HepG2 (cell line): ENCODE measurements around the gene SIRT7. TPM values are rescaled to one million over a fixed set of nuclear protein-coding genes. Genes with fewer than 3 reads are reported as not detected.

Source experiments
- BCL6 ChIP-seq: IDR thresholded peaks from 2 replicates; pipeline ENCODE4 v1.6.1; 2016; ENCODE audit warnings: missing genetic modification reagents, missing compliant biosample characterization
- BRCA1 ChIP-seq: sonication (generic); formaldehyde crosslinking; IDR thresholded peaks from 2 replicates; pipeline ENCODE4 v1.4.0; 2020; ENCODE audit warnings: missing genetic modification reagents
- CHD2 ChIP-seq: IDR thresholded peaks from 2 replicates; pipeline ENCODE4 v1.6.1; 2011; ENCODE audit warnings: low read depth, low read length, improper control_type of control experiment
- ERF ChIP-seq: IDR thresholded peaks from 2 replicates; pipeline ENCODE4 v1.6.1; 2018; ENCODE audit warnings: missing biosample characterization, missing genetic modification reagents
- FOSL2 ChIP-seq: sonication (generic); formaldehyde crosslinking; IDR thresholded peaks from 2 replicates; pipeline ENCODE4 v1.4.0; 2020; ENCODE audit warnings: missing genetic modification reagents
- HOXA9 ChIP-seq: sonication (generic); formaldehyde crosslinking; IDR thresholded peaks from 2 replicates; pipeline ENCODE4 v1.8.1; 2022; ENCODE audit warnings: missing genetic modification reagents, mild to moderate bottlenecking, moderate library complexity, borderline replicate concordance
- MXD4 ChIP-seq: IDR thresholded peaks from 2 replicates; pipeline ENCODE4 v1.6.1; 2016; ENCODE audit warnings: mild to moderate bottlenecking, missing biosample characterization, missing genetic modification reagents
- NFE2L2 ChIP-seq: fragments of 150-350 bp; IDR thresholded peaks from 2 replicates; pipeline ENCODE4 v1.6.1; 2014; ENCODE audit warnings: low read length
- NFKB2 ChIP-seq: sonication (generic); formaldehyde crosslinking; IDR thresholded peaks from 2 replicates; pipeline ENCODE4 v1.4.0; 2020; ENCODE audit warnings: missing genetic modification reagents, borderline replicate concordance
- RFX5 ChIP-seq: IDR thresholded peaks from 2 replicates; pipeline ENCODE4 v1.6.1; 2011; ENCODE audit warnings: low read depth, low read length, improper control_type of control experiment
- SOX5 ChIP-seq: IDR thresholded peaks from 2 replicates; pipeline ENCODE4 v1.6.1; 2016; ENCODE audit warnings: borderline replicate concordance
- SRF ChIP-seq: IDR thresholded peaks from 2 replicates; pipeline ENCODE4 v1.6.1; 2011; ENCODE audit warnings: mild to moderate bottlenecking, low read depth, low read length, moderate library complexity
- TOE1 ChIP-seq: sonication (generic); formaldehyde crosslinking; IDR thresholded peaks from 2 replicates; pipeline ENCODE4 v1.4.0; 2020; ENCODE audit warnings: mild to moderate bottlenecking, missing genetic modification reagents
- TP53 ChIP-seq: sonication (generic); formaldehyde crosslinking; conservative IDR thresholded peaks from 2 replicates; pipeline ENCODE4 v1.4.0; 2020; ENCODE audit warnings: missing genetic modification reagents
- ZFP41 ChIP-seq: sonication (generic); formaldehyde crosslinking; IDR thresholded peaks from 2 replicates; pipeline ENCODE4 v1.4.0; 2020; ENCODE audit warnings: mild to moderate bottlenecking, missing genetic modification reagents, borderline replicate concordance
- ZNF331 ChIP-seq: sonication (generic); formaldehyde crosslinking; IDR thresholded peaks from 2 replicates; pipeline ENCODE4 v1.4.0; 2020; ENCODE audit warnings: missing genetic modification reagents
- ZNF660 ChIP-seq: sonication (generic); formaldehyde crosslinking; IDR thresholded peaks from 2 replicates; pipeline ENCODE4 v1.5.1; 2020; ENCODE audit warnings: mild to moderate bottlenecking, low read depth, missing genetic modification reagents, borderline replicate concordance
- ZNF674 ChIP-seq: sonication (generic); formaldehyde crosslinking; IDR thresholded peaks from 2 replicates; pipeline ENCODE4 v1.5.0; 2020; ENCODE audit warnings: low read depth, mild to moderate bottlenecking, missing genetic modification reagents
- ZNF713 ChIP-seq: sonication (generic); formaldehyde crosslinking; IDR thresholded peaks from 2 replicates; pipeline ENCODE4 v1.4.0; 2020; ENCODE audit warnings: mild to moderate bottlenecking, missing genetic modification reagents
- polyA plus RNA-seq, 8 experiments: library from polyadenylated mRNA; depleted of rRNA in 3 of 8; stranded (reverse) in 7 of 8; unstranded in 1 of 8; fragments of >200 nt; fragmentation: Illumina TruSeq in 4 of 8; extraction: Trizol in 4 of 8; gene quantifications; 2 replicates each; pipeline versions ENCODE4 v1.2.1 to v1.2.3, GENCODE V29; 2011 to 2016; ENCODE audit warnings: low read depth in 4 of 8, missing spikeins in 1 of 8, mixed read lengths in 1 of 8; ENCODE audit not compliant: insufficient read depth in 1 of 8
- total RNA-seq, 5 experiments: library from RNA; depleted of rRNA; stranded (reverse); fragments of >200 nt; fragmentation: Illumina TruSeq; extraction: Trizol; gene quantifications; 2 replicates each; pipeline ENCODE4 v1.2.3, GENCODE V29; 2016; ENCODE audit warnings: low read depth in 1 of 5
- TF ChIP-seq, protein P1 (sequence below): sonication (generic); formaldehyde crosslinking; IDR thresholded peaks from 2 replicates; pipeline ENCODE4 v1.4.0; 2020; ENCODE audit warnings: mild to moderate bottlenecking, low read depth, missing genetic modification reagents
- TF ChIP-seq, protein P2 (sequence below): sonication (generic); formaldehyde crosslinking; IDR thresholded peaks from 2 replicates; pipeline ENCODE4 v1.5.0; 2020; ENCODE audit warnings: mild to moderate bottlenecking, missing genetic modification reagents
- TF ChIP-seq, protein P3 (sequence below): sonication (generic); formaldehyde crosslinking; IDR thresholded peaks from 2 replicates; pipeline ENCODE4 v1.5.0; 2020; ENCODE audit warnings: mild to moderate bottlenecking, missing genetic modification reagents, borderline replicate concordance

SIRT7 gene
- total and polyA plus RNA-seq, 2 of the 13 experiments (the other 11 are each of a cell fraction or from before 2014, with no cell fraction given), result 8.3 to 24.8 TPM

DNA sequence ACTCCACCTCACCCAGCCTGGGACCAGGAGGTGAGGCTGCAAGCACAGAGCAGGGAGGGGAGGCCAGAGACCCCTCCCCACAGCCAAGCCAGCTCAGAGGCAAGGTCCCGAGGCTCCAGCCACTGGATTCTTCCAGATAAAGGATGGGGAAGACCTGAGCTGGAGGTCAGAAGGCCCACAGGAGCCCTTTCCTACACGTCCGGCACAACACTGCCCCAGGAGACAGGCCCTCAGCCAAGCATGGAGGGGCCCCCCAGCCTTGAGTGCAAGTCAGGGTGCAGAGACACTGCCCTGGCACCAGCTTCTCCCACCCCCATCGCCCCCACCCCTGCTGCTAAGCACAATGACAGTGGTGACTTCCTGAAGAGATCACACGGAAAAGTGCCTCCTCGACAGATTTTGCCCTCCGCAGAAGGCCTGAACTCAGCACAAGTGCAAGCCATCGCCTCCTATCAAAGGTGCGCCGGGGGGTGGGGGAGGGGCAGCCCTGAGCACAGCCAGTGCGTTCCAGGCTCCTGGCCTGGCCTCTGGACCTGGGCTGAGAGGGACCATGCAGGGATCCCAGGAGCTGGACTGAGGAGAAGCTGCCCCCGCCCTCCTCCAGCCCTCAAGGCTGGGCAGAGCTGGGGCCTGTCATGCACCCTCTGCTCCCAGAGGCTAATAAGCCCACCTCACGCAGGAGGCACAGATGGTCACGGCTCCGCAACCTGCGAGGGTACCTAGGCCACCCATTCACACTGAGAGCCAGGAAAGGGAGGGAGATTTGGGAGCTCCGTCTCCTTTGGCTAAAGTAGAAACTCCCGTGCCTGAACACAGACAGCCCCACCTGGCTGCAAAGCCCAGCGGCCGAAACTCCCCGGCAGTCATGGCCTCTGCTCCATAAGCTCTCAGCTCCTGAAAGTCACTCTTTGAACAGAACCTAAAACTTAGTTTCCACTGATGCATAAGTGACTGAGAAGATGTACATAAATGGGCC, 6.9 kb upstream of the SIRT7 start (continued):
- TF ChIP-seq HOXA9 (no peak), TOE1 (no peak), BCL6 (CRISPR knock-in tag) (no peak), ZNF660 (CRISPR knock-in tag) (no peak), SRF (no peak), MXD4 (CRISPR knock-in tag) (no peak), ZNF674 (CRISPR knock-in tag) (no peak), ZFP41 (CRISPR knock-in tag) (no peak), ERF (no peak), TP53 (CRISPR knock-in tag) (no peak), FOSL2 (no peak), NFE2L2 (no peak), SOX5 (no peak), CHD2 (peak; percentile 71; the same call in 1 of the 2 replicates), ZNF331 (CRISPR knock-in tag) (no peak), RFX5 (0 out of 2 replicates have a peak, but pooled peaks have one; percentile 13), ZNF713 (CRISPR knock-in tag) (no peak), NFKB2 (no peak; the same call in 1 of the 2 replicates), BRCA1 (no peak)
- TF ChIP-seq, protein P1, sequence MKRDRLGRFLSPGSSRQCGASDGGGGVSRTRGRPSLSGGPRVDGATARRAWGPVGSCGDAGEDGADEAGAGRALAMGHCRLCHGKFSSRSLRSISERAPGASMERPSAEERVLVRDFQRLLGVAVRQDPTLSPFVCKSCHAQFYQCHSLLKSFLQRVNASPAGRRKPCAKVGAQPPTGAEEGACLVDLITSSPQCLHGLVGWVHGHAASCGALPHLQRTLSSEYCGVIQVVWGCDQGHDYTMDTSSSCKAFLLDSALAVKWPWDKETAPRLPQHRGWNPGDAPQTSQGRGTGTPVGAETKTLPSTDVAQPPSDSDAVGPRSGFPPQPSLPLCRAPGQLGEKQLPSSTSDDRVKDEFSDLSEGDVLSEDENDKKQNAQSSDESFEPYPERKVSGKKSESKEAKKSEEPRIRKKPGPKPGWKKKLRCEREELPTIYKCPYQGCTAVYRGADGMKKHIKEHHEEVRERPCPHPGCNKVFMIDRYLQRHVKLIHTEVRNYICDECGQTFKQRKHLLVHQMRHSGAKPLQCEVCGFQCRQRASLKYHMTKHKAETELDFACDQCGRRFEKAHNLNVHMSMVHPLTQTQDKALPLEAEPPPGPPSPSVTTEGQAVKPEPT, result 0 out of 2 replicates have a peak, but pooled peaks have one; percentile 29
- TF ChIP-seq, protein P2, sequence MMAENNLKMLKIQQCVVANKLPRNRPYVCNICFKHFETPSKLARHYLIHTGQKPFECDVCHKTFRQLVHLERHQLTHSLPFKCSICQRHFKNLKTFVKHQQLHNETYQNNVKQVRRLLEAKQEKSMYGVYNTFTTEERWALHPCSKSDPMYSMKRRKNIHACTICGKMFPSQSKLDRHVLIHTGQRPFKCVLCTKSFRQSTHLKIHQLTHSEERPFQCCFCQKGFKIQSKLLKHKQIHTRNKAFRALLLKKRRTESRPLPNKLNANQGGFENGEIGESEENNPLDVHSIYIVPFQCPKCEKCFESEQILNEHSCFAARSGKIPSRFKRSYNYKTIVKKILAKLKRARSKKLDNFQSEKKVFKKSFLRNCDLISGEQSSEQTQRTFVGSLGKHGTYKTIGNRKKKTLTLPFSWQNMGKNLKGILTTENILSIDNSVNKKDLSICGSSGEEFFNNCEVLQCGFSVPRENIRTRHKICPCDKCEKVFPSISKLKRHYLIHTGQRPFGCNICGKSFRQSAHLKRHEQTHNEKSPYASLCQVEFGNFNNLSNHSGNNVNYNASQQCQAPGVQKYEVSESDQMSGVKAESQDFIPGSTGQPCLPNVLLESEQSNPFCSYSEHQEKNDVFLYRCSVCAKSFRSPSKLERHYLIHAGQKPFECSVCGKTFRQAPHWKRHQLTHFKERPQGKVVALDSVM, result no peak
- TF ChIP-seq, protein P3, sequence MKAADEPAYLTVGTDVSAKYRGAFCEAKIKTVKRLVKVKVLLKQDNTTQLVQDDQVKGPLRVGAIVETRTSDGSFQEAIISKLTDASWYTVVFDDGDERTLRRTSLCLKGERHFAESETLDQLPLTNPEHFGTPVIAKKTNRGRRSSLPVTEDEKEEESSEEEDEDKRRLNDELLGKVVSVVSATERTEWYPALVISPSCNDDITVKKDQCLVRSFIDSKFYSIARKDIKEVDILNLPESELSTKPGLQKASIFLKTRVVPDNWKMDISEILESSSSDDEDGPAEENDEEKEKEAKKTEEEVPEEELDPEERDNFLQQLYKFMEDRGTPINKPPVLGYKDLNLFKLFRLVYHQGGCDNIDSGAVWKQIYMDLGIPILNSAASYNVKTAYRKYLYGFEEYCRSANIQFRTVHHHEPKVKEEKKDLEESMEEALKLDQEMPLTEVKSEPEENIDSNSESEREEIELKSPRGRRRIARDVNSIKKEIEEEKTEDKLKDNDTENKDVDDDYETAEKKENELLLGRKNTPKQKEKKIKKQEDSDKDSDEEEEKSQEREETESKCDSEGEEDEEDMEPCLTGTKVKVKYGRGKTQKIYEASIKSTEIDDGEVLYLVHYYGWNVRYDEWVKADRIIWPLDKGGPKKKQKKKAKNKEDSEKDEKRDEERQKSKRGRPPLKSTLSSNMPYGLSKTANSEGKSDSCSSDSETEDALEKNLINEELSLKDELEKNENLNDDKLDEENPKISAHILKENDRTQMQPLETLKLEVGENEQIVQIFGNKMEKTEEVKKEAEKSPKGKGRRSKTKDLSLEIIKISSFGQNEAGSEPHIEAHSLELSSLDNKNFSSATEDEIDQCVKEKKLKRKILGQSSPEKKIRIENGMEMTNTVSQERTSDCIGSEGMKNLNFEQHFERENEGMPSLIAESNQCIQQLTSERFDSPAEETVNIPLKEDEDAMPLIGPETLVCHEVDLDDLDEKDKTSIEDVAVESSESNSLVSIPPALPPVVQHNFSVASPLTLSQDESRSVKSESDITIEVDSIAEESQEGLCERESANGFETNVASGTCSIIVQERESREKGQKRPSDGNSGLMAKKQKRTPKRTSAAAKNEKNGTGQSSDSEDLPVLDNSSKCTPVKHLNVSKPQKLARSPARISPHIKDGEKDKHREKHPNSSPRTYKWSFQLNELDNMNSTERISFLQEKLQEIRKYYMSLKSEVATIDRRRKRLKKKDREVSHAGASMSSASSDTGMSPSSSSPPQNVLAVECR (CRISPR knock-in tag), result peak; percentile 67
